HG03342 (cell line): ENCODE results near the gene ERMAP.
"Not testable (repeated sequence)": the region's sequence is repeated elsewhere in the genome, so short reads cannot be mapped to it uniquely, and the experiment has no call there.

Experiments
- ATAC-seq: cut with Tn5 transposase; IDR thresholded peaks from one replicate; pipeline ENCODE4 v1.9.1; 2021; ENCODE audit warnings: mild to moderate bottlenecking, moderate library complexity; ENCODE audit not compliant: unreplicated experiment

ERMAP gene

GRCh38 chr1:42844592-42845140 lies 27.7 kb downstream of the ERMAP start:
- ATAC-seq: no peak

- no peak for ATAC-seq
These were observed 28.3 kb downstream of the ERMAP start for GRCh38 chr1:42845193-42845592.

GRCh38 chr1:42845866-42846256 lies 28.9 kb downstream of the ERMAP start:
- no peak for ATAC-seq

GRCh38 chr1:42846257-42847110 lies 29.6 kb downstream of the ERMAP start, which contains the start of gene ZNF691:
ZNF691 (plus strand) TSS chr1:42846613; CDS start chr1:42849659, 3,046 bp downstream.
- peak; percentile 96 for ATAC-seq

- no peak for ATAC-seq
These were observed 30.2 kb downstream of the ERMAP start for GRCh38 chr1:42847111-42847595.

- ATAC-seq: no peak
These were observed 31.0 kb downstream of the ERMAP start for GRCh38 chr1:42847721-42848460.

- ATAC-seq: no peak
These were observed 32.1 kb downstream of the ERMAP start for GRCh38 chr1:42848823-42849537.

- ATAC-seq: no peak
These were observed 33.0 kb downstream of the ERMAP start for GRCh38 chr1:42849944-42850343.

- no peak for ATAC-seq
These were observed 34.5 kb downstream of the ERMAP start for GRCh38 chr1:42851420-42851819.

- ATAC-seq: no peak
These were observed 35.2 kb downstream of the ERMAP start for GRCh38 chr1:42851960-42852607.

- no peak for ATAC-seq
These were observed 35.7 kb downstream of the ERMAP start for GRCh38 chr1:42852608-42852980.

GRCh38 chr1:42853116-42853884 lies 36.4 kb downstream of the ERMAP start:
- ATAC-seq: no peak

GRCh38 chr1:42856554-42856953 lies 39.6 kb downstream of the ERMAP start:
- ATAC-seq: not testable (repeated sequence)

GRCh38 chr1:42859366-42859765 lies 42.4 kb downstream of the ERMAP start:
- not testable (repeated sequence) for ATAC-seq

GRCh38 chr1:42860339-42861013 lies 43.6 kb downstream of the ERMAP start:
- ATAC-seq: no peak

GRCh38 chr1:42861014-42861399 lies 44.1 kb downstream of the ERMAP start:
- no peak for ATAC-seq

- no peak for ATAC-seq
These were observed 49.6 kb downstream of the ERMAP start for GRCh38 chr1:42866549-42866948.

GRCh38 chr1:42868466-42868865 lies 51.5 kb downstream of the ERMAP start:
- not testable (repeated sequence) for ATAC-seq

GRCh38 chr1:42869254-42869653 lies 52.3 kb downstream of the ERMAP start:
- ATAC-seq: not testable (repeated sequence)
